HG03354 (cell line): ENCODE measurements around the gene VAT1L.
A peak's percentile ranks its signal among the peaks of the same experiment; 100 is the strongest.

Experiments used
- ATAC-seq: cut with Tn5 transposase; IDR thresholded peaks from one replicate; pipeline ENCODE4 v1.9.1; 2021; ENCODE audit warnings: mild to moderate bottlenecking; ENCODE audit not compliant: unreplicated experiment, poor library complexity, severe bottlenecking

The VAT1L gene

GRCh38 chr16:77860953-77861352 lies 72.6 kb downstream of the VAT1L start:
- ATAC-seq = no peak

DNA sequence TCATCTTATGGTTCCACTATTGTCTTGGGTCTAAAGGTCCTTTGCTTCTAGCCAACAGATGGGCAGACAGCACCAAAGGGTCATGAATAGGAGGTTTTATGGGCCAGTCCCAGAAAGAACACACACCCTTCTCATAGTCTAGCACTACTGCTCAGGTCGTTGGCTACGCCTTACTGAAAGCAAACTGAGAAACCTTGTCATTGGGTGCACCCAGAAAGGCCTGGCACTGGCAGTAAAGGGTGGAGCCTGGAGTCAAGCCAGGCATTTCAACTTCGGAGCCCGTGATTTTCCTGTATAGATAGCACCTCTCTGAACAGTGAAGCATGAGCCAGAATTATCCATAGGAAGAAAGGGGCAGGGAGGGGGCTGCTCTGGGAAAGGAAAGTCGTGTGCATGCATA lies 74.9 kb downstream of the VAT1L start:
- ATAC-seq = no peak

GRCh38 chr16:77866752-77867151 lies 78.4 kb downstream of the VAT1L start:
- no peak for ATAC-seq

DNA sequence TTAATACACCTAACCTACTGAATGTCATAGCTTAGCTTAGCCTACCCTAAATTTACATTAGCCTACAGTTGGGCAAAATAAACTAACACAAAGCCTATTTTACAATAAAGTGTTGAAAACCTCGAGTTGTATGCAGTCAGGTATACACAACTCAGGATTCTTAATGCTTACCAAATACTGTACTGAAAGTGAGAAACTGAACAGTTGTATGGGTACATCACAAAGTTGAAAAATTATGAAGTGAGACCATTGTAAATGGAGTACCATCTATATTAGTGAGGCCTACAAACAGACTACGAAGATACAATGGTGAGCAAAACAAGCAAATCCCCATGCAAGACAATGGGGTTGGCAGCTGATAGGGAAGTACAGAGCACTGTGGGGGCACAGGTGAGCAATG lies 79.7 kb downstream of the VAT1L start:
- peak; percentile 35 for ATAC-seq

- ATAC-seq = peak; percentile 90
Measured at GRCh38 chr16:77868478-77868877, 80.1 kb downstream of the VAT1L start.

GRCh38 chr16:77869997-77870813 lies 81.8 kb downstream of the VAT1L start:
- ATAC-seq = no peak

GRCh38 chr16:77871932-77872331 lies 83.6 kb downstream of the VAT1L start:
- ATAC-seq = no peak

DNA sequence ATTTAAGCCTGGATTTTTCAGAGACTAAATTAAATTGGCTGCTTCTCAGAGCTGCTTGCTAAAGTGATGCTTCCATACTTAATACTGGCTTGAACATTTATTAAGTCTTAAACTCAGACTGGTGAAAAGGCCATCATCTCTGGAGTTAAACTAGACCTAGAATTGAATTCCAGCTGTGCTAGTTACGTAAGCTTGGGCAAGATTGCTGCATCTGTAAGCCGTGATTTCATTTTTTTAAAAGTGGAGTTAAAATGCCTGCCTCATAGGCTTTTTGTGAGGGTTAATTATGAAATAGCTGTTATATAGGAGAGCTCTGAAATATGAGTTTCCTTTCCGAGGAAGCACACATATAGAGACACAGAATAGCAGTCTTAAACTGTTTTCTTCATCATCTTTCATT lies 84.7 kb downstream of the VAT1L start:
- ATAC-seq = no peak

GRCh38 chr16:77874347-77874746 lies 86.0 kb downstream of the VAT1L start:
- ATAC-seq = no peak

DNA sequence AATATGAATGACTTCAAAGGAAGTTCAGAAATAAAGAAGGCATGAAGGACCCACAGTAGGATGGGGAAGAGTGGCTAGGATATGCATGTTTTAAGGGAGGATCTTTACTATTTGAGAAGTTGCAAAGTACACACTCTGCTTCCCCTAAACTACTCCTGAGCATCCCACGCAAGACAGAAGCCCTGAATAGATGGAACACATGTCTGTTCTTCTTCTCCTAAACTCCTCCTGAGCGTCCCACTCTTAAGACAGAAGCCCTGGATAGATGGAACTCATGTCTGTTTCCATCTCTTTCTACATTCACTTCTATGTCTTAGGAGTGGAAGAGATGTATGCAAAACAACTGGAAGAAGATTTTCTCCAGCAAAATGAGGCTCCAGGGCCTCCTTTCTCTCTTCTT lies 88.4 kb downstream of the VAT1L start:
- ATAC-seq = no peak

GRCh38 chr16:77877712-77878347 lies 89.5 kb downstream of the VAT1L start:
- no peak for ATAC-seq

DNA sequence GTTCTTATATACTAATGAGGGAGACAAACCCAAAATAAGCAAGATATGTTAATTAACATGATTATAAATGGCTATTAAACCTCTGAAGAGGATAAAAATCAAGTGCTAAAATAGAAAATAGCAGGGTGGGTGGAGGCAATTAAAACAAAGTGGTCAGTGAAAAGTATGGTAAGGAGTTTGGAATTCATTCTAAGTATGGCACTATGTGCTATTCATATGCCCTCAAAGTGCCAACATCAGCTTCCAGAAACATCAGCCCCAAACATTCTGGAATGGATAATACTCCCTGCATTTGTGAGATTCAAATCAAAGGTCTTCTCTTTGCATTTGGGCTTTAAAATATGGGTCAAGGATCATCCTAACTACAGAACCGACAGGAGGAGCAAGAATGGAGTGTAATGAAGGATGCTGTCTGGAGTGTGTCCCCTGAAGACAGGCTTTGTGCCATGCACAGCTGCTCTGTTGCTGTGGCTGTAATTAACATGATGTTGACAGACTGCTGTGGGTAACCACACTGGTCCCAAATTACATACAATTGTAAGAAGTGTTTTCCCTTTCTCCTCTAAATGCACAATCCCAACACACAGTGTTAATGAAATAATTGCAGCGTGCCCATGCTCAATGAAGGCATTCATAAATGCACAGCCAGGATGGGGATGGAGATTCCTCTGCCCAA lies 93.1 kb downstream of the VAT1L start:
- no peak for ATAC-seq

- ATAC-seq = no peak
Measured at GRCh38 chr16:77882358-77882757, 94.0 kb downstream of the VAT1L start.

DNA sequence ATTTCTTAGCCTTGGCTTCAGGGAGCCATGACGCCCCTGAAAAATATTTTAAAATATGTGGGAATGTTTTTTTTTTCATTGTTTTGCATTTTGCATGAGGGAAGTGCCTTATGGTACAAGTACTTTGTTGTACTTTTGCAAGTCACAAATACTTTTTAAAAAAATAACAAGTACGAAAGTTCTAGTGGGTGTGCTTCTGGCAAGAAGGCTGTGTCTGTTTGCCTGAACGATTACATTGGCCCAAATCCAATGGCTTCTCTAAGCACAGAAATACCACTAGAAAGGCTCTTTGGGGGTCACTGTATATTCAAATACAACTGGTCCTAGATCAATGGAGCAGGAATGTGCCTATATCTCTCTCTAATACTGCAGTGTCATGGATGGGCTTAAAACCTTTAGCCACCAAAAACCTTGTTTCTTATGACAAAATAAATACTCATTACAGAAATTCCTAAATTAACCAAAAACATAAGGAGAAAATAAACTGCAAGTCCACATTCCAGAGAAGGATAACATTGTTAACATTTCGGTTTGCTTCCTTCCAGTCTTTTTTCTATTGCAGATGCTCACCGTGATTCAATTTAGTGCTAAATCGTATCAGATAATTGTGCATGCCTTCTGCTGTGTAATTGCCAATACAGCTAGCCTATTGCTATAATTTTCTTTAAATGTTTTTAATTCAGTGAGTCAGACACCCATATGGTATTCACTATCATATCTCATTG lies 97.4 kb downstream of the VAT1L start:
- no peak for ATAC-seq

DNA sequence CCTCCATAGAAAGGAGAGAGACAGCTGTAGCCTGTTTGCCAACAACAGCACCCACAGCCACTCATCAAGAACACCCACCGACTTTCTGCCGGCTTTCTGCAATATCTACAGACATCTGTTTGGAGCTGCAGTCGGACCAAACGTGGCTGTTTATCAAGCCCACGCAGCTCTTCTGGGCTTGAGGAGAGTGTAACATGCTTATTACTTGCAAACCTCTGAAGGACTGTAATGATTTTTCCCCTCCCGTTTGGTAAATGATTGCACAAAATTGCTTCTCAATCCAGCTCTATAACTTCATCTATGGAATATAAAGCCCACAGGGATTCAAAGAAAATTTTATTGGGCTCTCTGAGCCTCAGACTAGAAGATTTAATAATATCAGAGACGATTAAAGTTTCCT lies 100.5 kb downstream of the VAT1L start:
- ATAC-seq = no peak

DNA sequence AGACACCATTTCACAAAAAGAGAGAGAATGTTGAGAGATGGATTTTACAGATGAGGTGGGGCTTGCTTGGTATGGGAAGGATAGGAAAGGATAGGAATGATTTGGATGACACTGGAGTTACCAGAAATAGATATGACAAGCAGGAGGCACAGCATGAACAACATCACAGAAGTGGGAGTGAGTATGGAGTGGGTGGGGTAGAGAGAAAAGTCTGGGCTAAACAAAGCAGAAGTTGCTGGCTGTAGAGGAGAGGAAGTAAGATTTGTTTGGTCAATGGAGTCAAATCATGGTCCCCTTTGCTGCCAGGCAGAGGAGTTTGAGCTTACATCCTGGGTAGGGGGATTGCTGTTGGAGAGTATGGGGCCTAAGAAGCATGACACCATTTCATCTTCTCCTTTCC lies 101.7 kb downstream of the VAT1L start:
- no peak for ATAC-seq

- ATAC-seq = no peak
Measured at GRCh38 chr16:77894162-77894561, 105.8 kb downstream of the VAT1L start.

GRCh38 chr16:77895962-77896361 lies 107.6 kb downstream of the VAT1L start:
- no peak for ATAC-seq

GRCh38 chr16:77896415-77897128 lies 108.2 kb downstream of the VAT1L start:
- ATAC-seq = no peak

- no peak for ATAC-seq
Measured at GRCh38 chr16:77897129-77897437, 108.7 kb downstream of the VAT1L start.
